A673 (cell line): Measurements from ENCODE around the gene CHAT.

Experiments
- CTCF ChIP-seq: fragments of 300-800, 200-600 bp; sonication (generic); conservative IDR thresholded peaks from 2 replicates; pipeline ENCODE4 v1.5.1; 2017; ENCODE audit warnings: low read depth, mild to moderate bottlenecking, antibody characterized with exemption, low read length, moderate library complexity, mixed read lengths
- EZH2 ChIP-seq: fragments of 200-600 bp; sonication (generic); IDR thresholded peaks from 2 replicates; pipeline ENCODE4 v1.6.1; 2017; ENCODE audit warnings: borderline replicate concordance, low read depth, mild to moderate bottlenecking, mixed read lengths, antibody characterized with exemption, low read length; ENCODE audit not compliant: poor library complexity, severe bottlenecking

DNA sequence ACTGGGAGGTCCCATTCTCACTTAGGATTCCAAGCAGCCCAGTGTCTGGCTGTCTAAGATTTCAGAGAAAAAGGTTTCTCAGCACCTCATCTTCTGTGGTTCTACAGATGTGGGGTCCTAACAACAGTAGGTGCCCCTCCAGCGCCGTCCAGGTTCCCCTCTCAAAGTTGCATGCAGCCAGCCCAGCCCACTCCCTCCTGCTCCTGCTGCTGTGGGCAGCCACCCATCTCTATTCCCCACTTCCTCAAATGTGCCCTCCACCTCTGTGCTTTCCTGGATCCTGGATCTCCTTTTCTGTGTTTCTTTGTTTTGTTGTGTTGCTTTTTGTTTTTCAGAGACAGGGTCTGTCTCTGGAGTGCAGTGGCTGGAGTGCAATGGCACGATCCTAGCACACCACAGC, 17.0 kb upstream of the CHAT start:
- TF ChIP-seq CTCF (no peak), EZH2 (no peak)
